GM21529 (cell line): ENCODE data around the gene BAHCC1.

Source experiments
- ATAC-seq: cut with Tn5 transposase; IDR thresholded peaks from one replicate; pipeline ENCODE4 v1.9.1; 2021; ENCODE audit not compliant: unreplicated experiment

The BAHCC1 gene

GRCh38 chr17:81410852-81411251 lies 15.6 kb downstream of the BAHCC1 start:
- ATAC-seq, result no peak

GRCh38 chr17:81411305-81411704 lies 16.0 kb downstream of the BAHCC1 start:
- no peak for ATAC-seq

GRCh38 chr17:81412490-81413093 lies 17.3 kb downstream of the BAHCC1 start:
- ATAC-seq, result no peak

GRCh38 chr17:81413497-81414135 lies 18.4 kb downstream of the BAHCC1 start:
- no peak for ATAC-seq

- no peak for ATAC-seq
Measured at GRCh38 chr17:81414756-81415516, 19.7 kb downstream of the BAHCC1 start.

GRCh38 chr17:81415681-81416080 lies 20.4 kb downstream of the BAHCC1 start:
- no peak for ATAC-seq

- no peak for ATAC-seq
Measured at GRCh38 chr17:81416612-81417011, 21.4 kb downstream of the BAHCC1 start.

- ATAC-seq, result no peak
Measured at GRCh38 chr17:81417049-81417878, 22.0 kb downstream of the BAHCC1 start.

- no peak for ATAC-seq
Measured at GRCh38 chr17:81417879-81418709, 22.8 kb downstream of the BAHCC1 start.

- no peak for ATAC-seq
Measured at GRCh38 chr17:81418710-81419318, 23.6 kb downstream of the BAHCC1 start.

GRCh38 chr17:81419319-81419885 lies 24.1 kb downstream of the BAHCC1 start:
- ATAC-seq, result no peak

- ATAC-seq, result no peak
Measured at GRCh38 chr17:81419886-81420768, 24.9 kb downstream of the BAHCC1 start.

GRCh38 chr17:81420769-81421462 lies 25.7 kb downstream of the BAHCC1 start:
- ATAC-seq, result no peak

- ATAC-seq, result no peak
Measured at GRCh38 chr17:81422776-81423697, 27.8 kb downstream of the BAHCC1 start.

GRCh38 chr17:81423698-81424071 lies 28.4 kb downstream of the BAHCC1 start:
- no peak for ATAC-seq

- no peak for ATAC-seq
Measured at GRCh38 chr17:81424151-81425017, 29.1 kb downstream of the BAHCC1 start.
